Measurements from ENCODE around the gene MAD1L1. TPM values are rescaled to one million over a fixed set of nuclear protein-coding genes. Genes with fewer than 3 reads are reported as not detected.
"Not testable (repeated sequence)": the region's sequence is repeated elsewhere in the genome, so short reads cannot be mapped to it uniquely, and the experiment has no call there.

The MAD1L1 gene
- total and polyA plus RNA-seq, 2 donors (not counting 3 experiments of a cell fraction or from before 2014, with no cell fraction given), result 34.1 to 42.3 TPM

- H2AFZ ChIP-seq (ENCODE audit: low read depth, low read length); BruUV-seq (replicated peaks); H3K4me3 ChIP-seq (replicated peaks in 1 of 3; ENCODE audit: insufficient read depth in 1 of 3, low read depth in 1 of 3, low read length in 3 of 3); DNase-seq (ENCODE audit: low read depth, low spot score); intact Hi-C loops (cut with micrococcal nuclease); H3K27me3 ChIP-seq (ENCODE audit: control insufficient read depth in 2 of 2, insufficient read depth in 2 of 2, low read length in 2 of 2); H3K4me1 ChIP-seq (ENCODE audit: control insufficient read depth, extremely low read depth, insufficient read depth, low read length); CTCF ChIA-PET; FAIRE-seq; H3K9me1 ChIP-seq (replicated peaks; ENCODE audit: control insufficient read depth, extremely low read depth, insufficient read depth, low read length); H3K9ac ChIP-seq (replicated peaks; ENCODE audit: extremely low read depth, insufficient read depth, low read length); H4K20me1 ChIP-seq (replicated peaks; ENCODE audit: control insufficient read depth, extremely low read depth, insufficient read depth, low read length); H3K79me2 ChIP-seq (ENCODE audit: control insufficient read depth, insufficient read depth, low read length); H3K9me3 ChIP-seq (replicated peaks; ENCODE audit: control insufficient read depth, insufficient read depth, low read length); dilution Hi-C loops (cut with MboI; ENCODE audit: extremely low pct_ligation_motif_present, low sequenced_read_pairs); POLR2A ChIA-PET; H3K36me3 ChIP-seq (ENCODE audit: control insufficient read depth in 2 of 2, extremely low read depth in 1 of 2, insufficient read depth in 2 of 2, low read length in 2 of 2); H3K4me2 ChIP-seq (ENCODE audit: insufficient read depth, low read length); H3K27ac ChIP-seq (ENCODE audit: insufficient read depth, low read depth, low read length): not testable (repeated sequence)
These were observed 407.7 kb downstream of the MAD1L1 start for GRCh38 chr7:1824882-1825646.

DNA sequence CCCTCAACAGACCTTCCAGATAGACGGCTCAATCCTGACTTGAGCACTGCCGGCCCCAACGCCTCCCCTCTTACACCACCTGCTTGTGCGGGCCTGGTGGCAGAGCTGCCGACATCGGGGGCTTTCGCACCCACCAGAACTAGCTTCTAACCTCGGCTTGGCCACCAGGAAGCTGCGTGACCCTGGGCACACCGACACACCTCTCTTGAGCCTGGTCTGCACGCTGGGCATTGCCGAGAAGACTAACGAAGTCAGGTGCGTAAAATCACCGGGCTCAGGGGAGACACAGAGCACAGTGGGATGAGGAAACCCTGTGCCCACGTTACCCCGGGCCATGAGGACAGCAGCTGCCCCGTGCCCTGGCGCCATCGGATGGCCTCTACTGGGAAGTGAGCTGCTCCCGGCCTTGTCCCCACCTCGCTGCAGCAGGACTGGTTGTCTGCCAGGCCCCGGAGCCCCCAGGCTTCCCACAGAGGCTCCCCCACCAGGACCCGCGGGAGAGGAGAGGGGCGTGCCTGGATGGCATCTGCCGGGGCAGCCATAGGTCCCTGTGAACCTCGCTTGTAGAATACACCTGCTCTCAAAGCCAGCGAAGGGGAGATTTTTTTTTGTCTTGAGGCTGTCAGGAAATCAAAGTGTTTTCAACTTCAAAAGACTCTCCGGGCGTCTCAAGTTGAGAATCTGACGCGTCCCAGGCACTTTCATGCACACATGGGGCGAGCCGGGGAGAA lies 408.4 kb downstream of the MAD1L1 start:
- H3K9me1 ChIP-seq (replicated peaks; ENCODE audit: control insufficient read depth, extremely low read depth, insufficient read depth, low read length); H3K36me3 ChIP-seq (ENCODE audit: control insufficient read depth in 2 of 2, extremely low read depth in 1 of 2, insufficient read depth in 2 of 2, low read length in 2 of 2); CTCF ChIA-PET; H3K4me1 ChIP-seq (ENCODE audit: control insufficient read depth, extremely low read depth, insufficient read depth, low read length); FAIRE-seq; H3K4me2 ChIP-seq (ENCODE audit: insufficient read depth, low read length); H3K9ac ChIP-seq (replicated peaks; ENCODE audit: extremely low read depth, insufficient read depth, low read length); BruUV-seq (replicated peaks); DNase-seq (ENCODE audit: low read depth, low spot score); H4K20me1 ChIP-seq (replicated peaks; ENCODE audit: control insufficient read depth, extremely low read depth, insufficient read depth, low read length); H3K79me2 ChIP-seq (ENCODE audit: control insufficient read depth, insufficient read depth, low read length); POLR2A ChIA-PET; H3K27ac ChIP-seq (ENCODE audit: insufficient read depth, low read depth, low read length); H3K9me3 ChIP-seq (replicated peaks; ENCODE audit: control insufficient read depth, insufficient read depth, low read length); H3K27me3 ChIP-seq (ENCODE audit: control insufficient read depth in 2 of 2, insufficient read depth in 2 of 2, low read length in 2 of 2); H2AFZ ChIP-seq (ENCODE audit: low read depth, low read length); H3K4me3 ChIP-seq (replicated peaks in 1 of 3; ENCODE audit: insufficient read depth in 1 of 3, low read depth in 1 of 3, low read length in 3 of 3); dilution Hi-C loops (cut with MboI; ENCODE audit: extremely low pct_ligation_motif_present, low sequenced_read_pairs); intact Hi-C loops (cut with micrococcal nuclease): not testable (repeated sequence)
